Loucy (cell line): ENCODE data around the gene C5orf52.

ENCODE experiments used
- EZH2phosphoT487 ChIP-seq: fragments of 200-600 bp; IDR thresholded peaks from 2 replicates; pipeline ENCODE4 v1.6.1; 2018; ENCODE audit warnings: antibody characterized with exemption, mild to moderate bottlenecking, moderate library complexity, borderline replicate concordance
- TF ChIP-seq, protein P1 (sequence below): fragments of 200-600 bp; sonication (generic); conservative IDR thresholded peaks from 2 replicates; pipeline ENCODE4 v1.5.1; 2014; ENCODE audit warnings: mild to moderate bottlenecking, antibody characterized with exemption, low read length

DNA sequence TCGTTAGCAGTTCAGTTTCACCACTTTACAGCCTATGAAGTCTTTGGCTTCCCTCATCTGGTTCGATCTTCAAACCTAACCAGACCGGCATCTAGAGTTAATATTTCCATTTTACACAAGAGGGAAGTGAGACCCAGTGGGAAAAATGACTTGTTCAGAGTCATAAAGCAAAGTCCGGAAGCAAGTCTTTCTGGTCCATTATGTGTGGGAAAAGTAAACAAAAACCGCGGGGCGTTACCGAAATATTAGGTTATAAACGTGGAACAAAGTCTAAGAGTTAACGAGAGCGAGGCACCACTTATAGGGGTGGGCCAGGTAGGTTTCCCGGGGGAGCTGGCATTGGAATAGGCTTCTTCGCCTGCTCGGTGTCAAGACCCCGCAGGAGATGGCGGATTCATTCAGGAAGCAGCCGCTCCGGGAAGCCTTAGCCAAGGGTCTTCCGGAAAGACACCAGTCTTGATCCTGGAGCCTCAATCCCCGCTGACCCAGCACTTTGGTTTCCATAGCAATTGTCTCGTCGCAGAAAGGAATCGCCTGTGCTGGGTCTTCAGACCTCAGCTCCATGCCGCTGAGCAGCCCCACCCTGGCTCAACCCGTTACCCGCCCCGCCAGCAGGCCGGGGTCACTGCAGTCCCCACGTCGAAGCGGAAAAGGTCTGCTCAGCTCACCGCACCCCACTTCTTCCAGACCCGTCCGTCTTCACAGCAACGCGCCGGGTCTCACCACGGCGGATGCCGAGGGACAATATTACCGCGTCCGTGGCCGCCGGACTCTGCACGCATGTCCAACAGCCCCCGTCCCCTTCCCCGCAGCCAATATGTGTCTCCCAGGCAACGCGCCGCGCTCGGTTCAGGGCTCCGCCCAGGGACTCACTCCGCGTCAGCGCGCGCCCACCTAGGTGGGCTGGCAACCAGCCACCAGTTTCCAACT lies at the start of gene C5orf52:
- TF ChIP-seq, protein P1, sequence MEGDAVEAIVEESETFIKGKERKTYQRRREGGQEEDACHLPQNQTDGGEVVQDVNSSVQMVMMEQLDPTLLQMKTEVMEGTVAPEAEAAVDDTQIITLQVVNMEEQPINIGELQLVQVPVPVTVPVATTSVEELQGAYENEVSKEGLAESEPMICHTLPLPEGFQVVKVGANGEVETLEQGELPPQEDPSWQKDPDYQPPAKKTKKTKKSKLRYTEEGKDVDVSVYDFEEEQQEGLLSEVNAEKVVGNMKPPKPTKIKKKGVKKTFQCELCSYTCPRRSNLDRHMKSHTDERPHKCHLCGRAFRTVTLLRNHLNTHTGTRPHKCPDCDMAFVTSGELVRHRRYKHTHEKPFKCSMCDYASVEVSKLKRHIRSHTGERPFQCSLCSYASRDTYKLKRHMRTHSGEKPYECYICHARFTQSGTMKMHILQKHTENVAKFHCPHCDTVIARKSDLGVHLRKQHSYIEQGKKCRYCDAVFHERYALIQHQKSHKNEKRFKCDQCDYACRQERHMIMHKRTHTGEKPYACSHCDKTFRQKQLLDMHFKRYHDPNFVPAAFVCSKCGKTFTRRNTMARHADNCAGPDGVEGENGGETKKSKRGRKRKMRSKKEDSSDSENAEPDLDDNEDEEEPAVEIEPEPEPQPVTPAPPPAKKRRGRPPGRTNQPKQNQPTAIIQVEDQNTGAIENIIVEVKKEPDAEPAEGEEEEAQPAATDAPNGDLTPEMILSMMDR, result no peak
- no peak for TF ChIP-seq EZH2phosphoT487
